Heart left ventricle (tissue), 16 donors: ENCODE measurements around the gene TOX2. TPM values are rescaled to one million over a fixed set of nuclear protein-coding genes. Genes with fewer than 3 reads are reported as not detected.

Experiments used
- ATAC-seq, 4 donors: fragments of 200-7000 bp; cut with Tn5 transposase; one replicate each; pipeline ENCODE4 v1.9.1; 2020 to 2022; ENCODE audit warnings: moderate library complexity in 4 of 4, mild to moderate bottlenecking in 3 of 4, moderate number of reproducible peaks in 1 of 4
- DNase-seq, 5 donors: peaks; one replicate each; pipeline ENCODE4 v3.0.0-alpha.2; 2020
- H3K27ac ChIP-seq, 12 donors: fragments of 200-600 bp; sonication (generic) in 4 of 12; one replicate each; pipeline versions ENCODE4 v1.5.0 to v1.8.0; 2016 to 2022; ENCODE audit warnings: mild to moderate bottlenecking in 2 of 12
- H3K27me3 ChIP-seq, 9 donors: fragments of 200-600 bp; sonication (generic) in 2 of 9; one replicate each; pipeline versions ENCODE4 v1.5.1 to v1.8.0; 2016 to 2022; ENCODE audit warnings: mild to moderate bottlenecking in 3 of 9
- H3K36me3 ChIP-seq, 9 donors: fragments of 200-600 bp; sonication (generic) in 2 of 9; one replicate each; pipeline versions ENCODE4 v1.5.0 to v1.8.0; 2018 to 2022; ENCODE audit warnings: mild to moderate bottlenecking in 2 of 9
- H3K4me1 ChIP-seq, 12 donors: fragments of 200-600 bp; sonication (generic) in 4 of 12; one replicate each; pipeline versions ENCODE4 v1.5.0 to v1.8.0; 2016 to 2022; ENCODE audit warnings: mild to moderate bottlenecking in 3 of 12
- H3K4me3 ChIP-seq, 12 donors: fragments of 200-600 bp; sonication (generic) in 4 of 12; one replicate each; pipeline versions ENCODE4 v1.5.0 to v1.8.0; 2017 to 2022; ENCODE audit warnings: mild to moderate bottlenecking in 9 of 12, moderate library complexity in 4 of 12
- H3K9me3 ChIP-seq, 12 donors: fragments of 200-600 bp; sonication (generic) in 4 of 12; one replicate each; pipeline versions ENCODE4 v1.5.0 to v1.8.0; 2016 to 2022; ENCODE audit warnings: mild to moderate bottlenecking in 1 of 12
- CTCF ChIP-seq, 12 donors: fragments of 200-600 bp; sonication (generic) in 4 of 12; IDR thresholded peaks; one replicate each; pipeline versions ENCODE4 v1.5.0 to v1.8.0; 2018 to 2022; ENCODE audit warnings: antibody characterized with exemption in 12 of 12, mild to moderate bottlenecking in 5 of 12
- POLR2A ChIP-seq, 2 donors: fragments of 450-650 bp; IDR thresholded peaks; one replicate each; pipeline ENCODE4 v1.6.1; 2017; ENCODE audit warnings: antibody characterized with exemption in 2 of 2, mild to moderate bottlenecking in 2 of 2, moderate library complexity in 2 of 2
- WGBS, 4 donors: extraction: QIAGEN DNeasy Blood & Tissue Kit in 2 of 4; methylation state at CpG; one replicate each; pipeline versions ENCODE4 v1.1.5 to v1.1.7; 2013 to 2018; 5-methylcytosine and 5-hydroxymethylcytosine counted together
- intact Hi-C, 10 donors: fragments of 100-400 bp; cut with DNase I; formaldehyde crosslinking; loops; one replicate each; pipeline versions ENCODE4 v1.11.1 to v1.14.2; 2022
- polyA plus RNA-seq, 2 donors: library from polyadenylated mRNA; stranded (reverse); fragments of 200-250 nt; gene quantifications; one replicate each; pipeline ENCODE4 v1.2.3, GENCODE V29; 2013
- total RNA-seq, 9 donors: library from RNA; depleted of rRNA in 2 of 9; stranded (reverse); fragments of >200 nt in 2 of 9; fragmentation: NEBNext Ultra II Directional in 3 of 9; extraction: Animal tissue kit (Norgen Biotek cat#: 25700) in 3 of 9; gene quantifications; one replicate each; pipeline versions ENCODE4 v1.1.0 to v1.2.4, GENCODE V29; 2016 to 2023
- donor health status: ischemic (EF 13 %, LVEDD 7.1; RV severe dilation, severe dysfunction).
- donor health status: healthy with polysubstance abuse.
- donor health status: DM: no; HTN: yes; CAD: no.
- donor health status: DM: no; HTN: no; CAD: no.
- donor health status: ischemic (EF 25% LVEDD 6.9; RV normal size, moderate dysfunction).
- donor health status: ischemic (EF 25% LVEDD 5.7; RV mildly dilated, moderate dysfunction).
- donor health status: healthy.
- donor health status: DM: yes; HTN: yes; CAD: no.
- donor health status: ischemic (EF 35%, LVEDD 5.7; RV mildly dilated, moderate dysfunction).
- donor health status: nonischemic (EF 11% LVEDD 7.7; RV severe dilation, severe dysfunction).
- donor health status: DM: yes; HTN: yes; CAD: no.
- donor health status: PGD.
- donor health status: ischemic (EF 29% LVEDD 5.4; RV normal size, mild dysfunction).
- donor health status: nonischemic (EF 23%, LVEDD 6.1; RV moderate dilation, normal function).

The TOX2 gene
- total and polyA plus RNA-seq, 11 donors = 0.53 to 3.0 (median 0.91) TPM

DNA sequence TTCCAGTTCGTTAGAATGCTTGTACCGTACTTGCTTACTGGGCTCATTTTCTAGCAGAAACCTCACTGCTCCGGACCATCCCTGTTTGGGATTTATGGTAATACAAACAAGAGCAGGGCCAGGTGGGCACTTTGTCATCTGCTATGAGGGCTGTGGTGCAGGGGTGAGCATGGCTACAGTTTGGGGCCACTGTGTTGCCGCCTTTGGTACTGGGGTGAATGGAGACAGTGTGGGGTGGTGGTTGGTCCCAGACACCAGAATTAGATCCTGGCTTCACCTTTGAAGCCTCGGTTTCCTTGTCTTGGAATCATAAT lies 95.0 kb downstream of the TOX2 start:
- 72 to 81% (median 76%) methylated on average over 5 of the region's 5 CpGs for WGBS, 4 donors
- TF ChIP-seq POLR2A (IDR thresholded peaks at IDR 0.05) (no peak), CTCF (IDR thresholded peaks at IDR 0.05) (no peak)
- Histone ChIP-seq H3K4me3 (no peak overlapping the region), H3K9me3 (no peaks in the 10 kb centered on the region), H3K27ac (no peak overlapping the region), H3K27me3 (peaks cover 0 to 21% (median 0%) of the 10 kb centered on the region in 9 donors), H3K36me3 (no peaks in the 10 kb centered on the region), H3K4me1 (peaks cover 0 to 10% (median 0%) of the 10 kb centered on the region in 12 donors)
- ATAC-seq = peak in 1 of 4 donors; percentile 16
- DNase-seq = no peak
- intact Hi-C loops = no loop called here

GRCh38 chr20:44010162-44010704 lies 95.6 kb downstream of the TOX2 start:
- no peak for DNase-seq
- Histone ChIP-seq H3K4me1 (peaks cover 0 to 10% (median 0%) of the 10 kb centered on the region in 12 donors), H3K27me3 (peaks cover 0 to 21% (median 4%) of the 10 kb centered on the region in 9 donors), H3K4me3 (no peak overlapping the region), H3K9me3 (no peaks in the 10 kb centered on the region), H3K27ac (no peak overlapping the region), H3K36me3 (no peaks in the 10 kb centered on the region)
- WGBS, 4 donors = 49 to 64% (median 60%) methylated on average over 9 of the region's 9 CpGs
- intact Hi-C loops = no loop called here
- no peak for ATAC-seq
- no peak for TF ChIP-seq CTCF (IDR thresholded peaks at IDR 0.05)
- no peak for TF ChIP-seq POLR2A (IDR thresholded peaks at IDR 0.05)

DNA sequence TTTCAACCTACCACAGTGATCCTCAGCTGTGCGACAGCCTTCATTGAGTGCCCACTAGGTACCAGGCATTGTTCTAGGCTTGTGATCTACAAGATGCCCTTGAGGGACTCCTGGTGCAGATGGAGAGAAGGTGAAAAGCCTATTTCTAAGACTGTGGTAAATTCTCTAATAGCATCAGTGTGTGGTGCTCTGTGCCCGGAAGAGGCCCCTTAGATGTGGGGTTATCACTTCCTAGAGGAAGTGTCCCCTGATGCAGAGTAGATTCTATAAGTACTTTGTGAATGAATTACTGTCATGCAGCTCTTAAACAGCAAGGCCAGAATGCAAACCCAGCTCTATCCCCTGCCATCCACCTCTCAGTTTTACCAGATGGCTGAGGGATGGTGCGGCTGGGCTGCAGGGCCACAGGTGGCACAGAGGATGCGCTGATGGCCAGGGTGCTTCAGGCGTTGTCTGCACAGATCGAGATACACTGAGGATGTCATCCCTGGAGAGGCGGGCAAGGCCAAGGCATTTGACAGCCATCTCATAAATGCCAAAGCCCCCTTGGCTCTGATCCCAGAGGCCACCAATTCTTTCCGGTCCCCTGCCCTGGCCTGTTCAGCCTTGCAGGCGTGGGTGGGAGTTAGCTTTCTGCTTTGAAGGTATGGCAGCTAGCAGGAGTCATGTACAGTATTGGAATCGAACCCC lies 96.7 kb downstream of the TOX2 start:
- H3K27me3 ChIP-seq = peaks cover 0 to 27% (median 5%) of the 10 kb centered on the region in 9 donors
- H3K36me3 ChIP-seq = no peaks in the 10 kb centered on the region
- H3K4me3 ChIP-seq = no peak overlapping the region
- H3K27ac ChIP-seq = no peak overlapping the region
- WGBS, 4 donors = 79 to 82% (median 81%) methylated on average over 7 to 10 of the region's 10 CpGs
- intact Hi-C loops = no loop called here
- ATAC-seq (no peak), DNase-seq (no peak)
- no peaks in the 10 kb centered on the region for H3K9me3 ChIP-seq
- H3K4me1 ChIP-seq = peaks cover 0 to 11% (median 0%) of the 10 kb centered on the region in 12 donors
- no peak for TF ChIP-seq CTCF (IDR thresholded peaks at IDR 0.05)

- peaks cover 0 to 34% (median 5%) of the 10 kb centered on the region in 9 donors for H3K27me3 ChIP-seq
- 84 to 96% (median 89%) methylated on average over 4 of the region's 4 CpGs for WGBS, 4 donors
- no peaks in the 10 kb centered on the region for H3K9me3 ChIP-seq
- intact Hi-C loops = no loop called here
- H3K36me3 ChIP-seq = no peaks in the 10 kb centered on the region
- no peak for ATAC-seq
- peaks cover 0 to 11% (median 0%) of the 10 kb centered on the region in 12 donors for H3K4me1 ChIP-seq
- H3K27ac ChIP-seq = no peak overlapping the region
- H3K4me3 ChIP-seq = no peak overlapping the region
- no peak for TF ChIP-seq CTCF (IDR thresholded peaks at IDR 0.05)
- DNase-seq = no peak
Observed at GRCh38 chr20:44012466-44013226, 98.0 kb downstream of the TOX2 start.
